Colonic mucosa (tissue), 4 donors: Measurements from ENCODE around the gene SNX18. TPM values are rescaled to one million over a fixed set of nuclear protein-coding genes. Genes with fewer than 3 reads are reported as not detected.

Experiments
- DNase-seq: peaks from one replicate; pipeline ENCODE4 v3.0.0-alpha.2; 2020
- H3K27ac ChIP-seq: fragments of 200-600 bp; one replicate; pipeline ENCODE4 v1.8.0; 2021
- H3K27me3 ChIP-seq: fragments of 200-600 bp; one replicate; pipeline ENCODE4 v1.8.0; 2021
- H3K36me3 ChIP-seq: fragments of 200-600 bp; one replicate; pipeline ENCODE4 v1.8.0; 2021
- H3K4me1 ChIP-seq: fragments of 200-600 bp; one replicate; pipeline ENCODE4 v1.8.0; 2021; ENCODE audit warnings: mild to moderate bottlenecking
- H3K4me3 ChIP-seq: fragments of 200-600 bp; one replicate; pipeline ENCODE4 v1.8.0; 2021
- H3K9ac ChIP-seq, 2 donors: one replicate each; pipeline ENCODE4 v1.7.0; 2013; ENCODE audit warnings: control low read depth in 2 of 2, low read depth in 2 of 2, low read length in 2 of 2
- H3K9me3 ChIP-seq: fragments of 200-600 bp; one replicate; pipeline ENCODE4 v1.8.0; 2021
- CTCF ChIP-seq: fragments of 200-600 bp; IDR thresholded peaks from one replicate; pipeline ENCODE4 v1.8.0; 2022; ENCODE audit warnings: antibody characterized with exemption, mild to moderate bottlenecking
- intact Hi-C: fragments of 100-400 bp; cut with DNase I; formaldehyde crosslinking; loops from one replicate; pipeline ENCODE4 v1.14.1; 2022
- total RNA-seq, 2 donors: library from RNA; stranded (reverse); fragmentation: NEBNext Ultra II Directional in 1 of 2; extraction: Animal tissue kit (Norgen Biotek cat#: 25700) in 1 of 2; gene quantifications; one replicate each; pipeline ENCODE4 v1.2.1, GENCODE V29; 2021
- donor health status: healthy.
- donor health status: DM: no; HTN: no; CAD: no.
- donor health status: DM: no; HTN: no; CAD: no.

SNX18 gene
- total RNA-seq, 2 donors from 2014 or later: 13.4 to 14.4 TPM

- Histone ChIP-seq H3K27me3 (no peaks in the 10 kb centered on the region), H3K4me3 (no peak overlapping the region), H3K36me3 (no peaks in the 10 kb centered on the region), H3K9ac (no peak overlapping the region), H3K27ac (no peak overlapping the region), H3K9me3 (no peaks in the 10 kb centered on the region), H3K4me1 (no peaks in the 10 kb centered on the region)
- TF ChIP-seq CTCF: no peak
- DNase-seq: no peak
- intact Hi-C loops: no loop called here
These were observed 38.6 kb downstream of the SNX18 start for GRCh38 chr5:54556141-54556540.

- Histone ChIP-seq H3K27ac (no peak overlapping the region), H3K9ac (no peak overlapping the region), H3K9me3 (no peaks in the 10 kb centered on the region), H3K27me3 (no peaks in the 10 kb centered on the region), H3K36me3 (no peaks in the 10 kb centered on the region), H3K4me1 (no peaks in the 10 kb centered on the region), H3K4me3 (no peak overlapping the region)
- DNase-seq: no peak
- TF ChIP-seq CTCF: no peak
- intact Hi-C loops: no loop called here
These were observed 40.8 kb downstream of the SNX18 start for GRCh38 chr5:54558362-54558761.

- no peak for TF ChIP-seq CTCF
- intact Hi-C loops: no loop called here
- Histone ChIP-seq H3K36me3 (no peaks in the 10 kb centered on the region), H3K4me1 (no peaks in the 10 kb centered on the region), H3K9me3 (no peaks in the 10 kb centered on the region), H3K4me3 (no peak overlapping the region), H3K9ac (no peak overlapping the region), H3K27ac (no peak overlapping the region), H3K27me3 (no peaks in the 10 kb centered on the region)
- DNase-seq: no peak
These were observed 44.1 kb downstream of the SNX18 start for GRCh38 chr5:54561651-54562050.

- TF ChIP-seq CTCF: no peak
- intact Hi-C loops: no loop called here
- H3K27me3 ChIP-seq: no peaks in the 10 kb centered on the region
- no peaks in the 10 kb centered on the region for H3K9me3 ChIP-seq
- no peaks in the 10 kb centered on the region for H3K4me1 ChIP-seq
- no peak for DNase-seq
- H3K4me3 ChIP-seq: no peak overlapping the region
- H3K27ac ChIP-seq: no peak overlapping the region
- no peak overlapping the region for H3K9ac ChIP-seq
- H3K36me3 ChIP-seq: no peaks in the 10 kb centered on the region
These were observed 45.7 kb downstream of the SNX18 start for GRCh38 chr5:54563083-54563761.

GRCh38 chr5:54567996-54568395 lies 50.4 kb downstream of the SNX18 start:
- Histone ChIP-seq H3K27ac (no peak overlapping the region), H3K36me3 (no peaks in the 10 kb centered on the region), H3K27me3 (no peaks in the 10 kb centered on the region), H3K9me3 (no peaks in the 10 kb centered on the region), H3K4me1 (no peaks in the 10 kb centered on the region), H3K4me3 (no peak overlapping the region), H3K9ac (no peak overlapping the region)
- no peak for DNase-seq
- TF ChIP-seq CTCF: no peak
- intact Hi-C loops: no loop called here
